Medulla oblongata (tissue), 1 donor: ENCODE data around the gene NFE2L3.
"Not testable (repeated sequence)": the region's sequence is repeated elsewhere in the genome, so short reads cannot be mapped to it uniquely, and the experiment has no call there.

ENCODE experiments used
- DNase-seq: peaks from one replicate; pipeline ENCODE4 v3.0.0-alpha.2; 2015; ENCODE audit errors: extremely low spot score

Gene NFE2L3

DNA sequence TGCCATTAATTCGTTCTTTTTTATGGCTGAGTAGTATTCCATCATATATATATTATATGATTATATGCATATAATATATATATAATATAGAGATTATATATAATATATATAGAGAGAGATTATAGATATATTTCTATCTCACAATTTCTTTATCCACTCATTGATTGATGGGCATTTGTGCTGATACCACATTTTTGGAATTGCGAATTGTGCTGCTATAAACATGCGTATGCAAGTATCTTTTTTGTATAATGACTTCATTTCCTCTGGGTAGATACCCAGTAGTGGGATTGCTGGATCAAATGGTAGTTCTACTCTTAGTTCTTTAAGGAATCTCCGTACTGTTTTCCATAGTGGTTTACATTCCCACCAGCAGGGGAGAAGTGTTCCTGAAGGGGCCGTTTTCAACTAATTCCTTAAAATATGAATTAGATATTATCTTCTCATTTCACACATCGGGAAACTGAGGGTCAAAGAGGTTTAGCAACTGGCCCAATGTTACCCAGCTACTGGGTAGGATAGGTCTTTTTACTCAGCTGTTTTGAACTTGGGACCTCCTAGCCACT lies 16.5 kb downstream of the NFE2L3 start:
- DNase-seq, result no peak

DNA sequence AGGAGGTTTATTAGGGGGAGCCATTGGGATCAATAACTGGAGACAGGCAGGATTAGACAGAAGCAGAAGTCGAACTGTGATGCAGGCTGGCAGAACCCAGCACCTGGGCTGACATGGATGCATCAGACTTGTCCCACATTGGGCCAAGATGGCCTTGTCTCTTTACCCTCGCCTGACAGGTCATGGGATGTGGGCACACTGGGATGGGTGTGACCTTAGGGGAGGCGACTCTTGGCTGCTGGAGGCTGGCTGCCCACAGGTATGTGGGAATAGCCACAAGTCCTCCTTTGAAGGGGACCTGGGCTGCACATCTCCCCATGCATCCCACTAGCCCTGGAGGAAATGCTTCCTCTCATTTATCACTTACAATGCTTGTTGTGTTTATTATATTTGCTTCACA lies 17.3 kb downstream of the NFE2L3 start:
- no peak for DNase-seq

DNA sequence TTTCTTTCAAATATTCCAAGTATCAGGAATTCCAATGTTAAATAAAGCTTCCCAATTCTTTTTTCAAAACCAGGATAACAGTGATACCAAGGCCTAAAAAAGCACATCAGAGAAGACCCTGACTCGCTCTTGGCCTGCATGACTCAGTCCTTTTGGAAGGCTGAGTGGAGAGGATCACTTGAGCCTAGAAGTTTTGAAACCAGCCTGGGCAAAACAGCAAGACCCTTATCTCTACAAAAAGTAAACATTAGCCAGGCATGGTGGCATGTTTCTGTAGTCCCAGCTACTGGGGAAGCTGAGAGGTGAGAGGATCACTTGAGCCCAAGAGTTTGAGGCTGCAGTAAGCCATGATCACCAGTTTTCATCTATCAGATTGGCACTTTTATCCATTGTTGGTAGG lies 18.7 kb downstream of the NFE2L3 start:
- DNase-seq, result no peak

DNA sequence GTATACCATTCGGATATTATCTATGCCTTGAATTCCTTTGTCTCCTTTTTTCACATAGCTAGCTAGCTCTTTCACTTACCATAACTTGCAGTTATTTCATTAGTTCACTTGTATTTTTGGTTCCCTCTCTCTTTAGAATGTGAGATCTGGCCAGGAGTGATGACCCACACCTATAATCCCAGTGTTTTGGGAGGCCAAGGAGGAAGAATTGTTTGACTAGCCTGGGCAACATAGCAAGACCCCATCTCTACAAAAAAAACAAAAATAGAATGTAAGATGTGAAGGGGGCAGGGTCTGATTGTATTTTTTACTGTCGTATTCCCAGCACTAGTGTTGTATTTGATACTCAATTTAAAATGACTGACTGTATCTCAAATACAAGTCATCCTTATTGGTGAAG lies 19.6 kb downstream of the NFE2L3 start:
- DNase-seq, result no peak

DNA sequence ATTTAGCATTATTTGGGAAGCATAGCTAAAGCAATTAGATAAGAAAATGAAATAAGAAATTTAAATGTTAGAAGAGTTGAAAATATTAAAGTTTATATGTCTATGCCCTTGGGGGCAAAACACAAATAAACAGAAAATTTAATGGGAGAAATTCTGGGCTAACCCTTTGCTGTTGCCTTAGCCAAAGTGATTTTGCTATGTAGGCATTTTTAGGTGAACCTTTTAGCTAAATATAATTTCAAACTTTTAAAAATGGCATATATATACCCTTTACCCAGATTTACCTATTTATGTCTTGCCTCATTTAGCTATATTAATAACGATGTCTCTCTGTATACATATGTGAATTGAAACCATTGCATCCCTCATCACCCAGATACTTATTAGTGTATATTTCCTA lies 20.1 kb downstream of the NFE2L3 start:
- DNase-seq, result no peak

DNA sequence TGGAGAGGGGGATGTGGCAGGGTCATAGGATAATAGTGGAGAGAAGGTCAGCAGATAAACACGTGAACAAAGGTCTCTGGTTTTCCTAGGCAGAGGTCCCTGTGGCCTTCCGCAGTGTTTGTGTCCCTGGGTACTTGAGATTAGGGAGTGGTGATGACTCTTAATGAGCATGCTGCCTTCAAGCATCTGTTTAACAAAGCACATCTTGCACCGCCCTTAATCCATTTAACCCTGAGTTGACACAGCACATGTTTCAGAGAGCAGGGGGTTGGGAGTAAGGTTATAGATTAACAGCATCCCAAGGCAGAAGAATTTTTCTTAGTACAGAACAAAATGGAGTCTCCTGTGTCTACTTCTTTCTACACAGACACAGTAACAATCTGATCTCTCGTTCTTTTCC lies 23.9 kb downstream of the NFE2L3 start:
- DNase-seq, result not testable (repeated sequence)

DNA sequence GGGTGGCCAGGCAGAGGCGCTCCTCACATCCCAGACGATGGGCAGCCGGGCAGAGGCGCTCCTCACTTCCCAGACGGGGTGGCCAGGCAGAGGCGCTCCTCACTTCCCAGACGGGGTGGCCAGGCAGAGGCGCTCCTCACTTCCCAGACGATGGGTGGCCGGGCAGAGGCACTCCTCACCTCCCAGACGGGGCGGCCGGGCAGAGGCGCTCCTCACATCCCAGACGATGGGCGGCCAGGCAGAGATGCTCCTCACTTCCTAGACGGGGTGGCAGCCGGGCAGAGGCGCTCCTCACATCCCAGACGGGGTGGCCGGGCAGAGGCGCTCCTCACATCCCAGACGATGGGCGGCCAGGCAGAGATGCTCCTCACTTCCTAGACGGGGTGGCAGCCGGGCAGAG lies 24.7 kb downstream of the NFE2L3 start:
- DNase-seq, result not testable (repeated sequence)

DNA sequence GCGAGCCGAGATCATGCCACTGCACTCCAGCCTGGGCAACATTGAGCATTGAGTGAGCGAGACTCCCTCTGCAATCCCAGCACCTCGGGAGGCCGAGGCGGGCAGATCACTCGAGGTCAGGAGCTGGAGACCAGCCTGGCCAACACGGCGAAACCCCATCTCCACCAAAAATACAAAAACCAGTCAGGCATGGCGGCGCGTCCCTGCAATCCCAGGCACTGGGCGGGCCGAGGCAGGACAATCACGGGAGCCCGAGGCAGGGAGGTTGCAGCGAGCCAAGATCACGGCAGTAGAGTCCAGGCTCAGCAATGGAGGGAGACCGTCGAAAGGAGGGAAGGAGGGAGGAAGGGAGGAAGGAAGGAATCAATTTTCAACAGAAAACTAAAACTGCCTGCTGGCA lies 25.3 kb downstream of the NFE2L3 start:
- DNase-seq, result not testable (repeated sequence)

DNA sequence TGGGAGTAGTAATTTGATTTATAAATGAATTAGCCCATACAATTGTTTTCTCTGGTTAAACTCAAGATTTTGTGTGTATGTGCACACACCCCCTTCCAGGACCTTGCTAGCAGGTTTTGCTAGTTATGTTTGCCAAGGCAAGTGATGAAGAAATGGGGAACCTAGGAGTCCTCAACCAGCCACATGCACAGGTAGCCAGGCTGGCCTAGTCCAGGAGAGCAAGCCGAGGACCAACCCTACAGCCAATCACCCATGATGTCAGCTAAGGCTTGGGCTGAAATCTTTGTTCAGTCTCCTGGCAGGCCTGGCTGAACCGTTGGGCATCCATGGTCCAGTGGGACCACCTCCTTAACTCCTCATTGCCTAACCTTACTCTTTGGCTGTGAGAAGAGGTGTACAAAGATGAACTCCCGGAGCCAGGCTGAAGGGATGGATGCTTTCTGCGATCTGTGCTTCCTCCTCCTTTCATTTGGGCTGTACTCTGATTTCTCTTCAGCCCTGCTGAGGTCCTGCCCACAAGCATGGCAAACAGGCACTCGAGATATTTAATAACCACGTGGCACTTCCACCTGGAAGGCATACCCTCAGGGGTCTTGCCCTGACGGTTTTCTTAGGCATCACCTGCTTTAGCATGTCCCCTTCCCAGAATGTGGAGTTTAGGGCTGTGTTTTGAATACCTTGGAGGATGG lies 26.4 kb downstream of the NFE2L3 start:
- no peak for DNase-seq

DNA sequence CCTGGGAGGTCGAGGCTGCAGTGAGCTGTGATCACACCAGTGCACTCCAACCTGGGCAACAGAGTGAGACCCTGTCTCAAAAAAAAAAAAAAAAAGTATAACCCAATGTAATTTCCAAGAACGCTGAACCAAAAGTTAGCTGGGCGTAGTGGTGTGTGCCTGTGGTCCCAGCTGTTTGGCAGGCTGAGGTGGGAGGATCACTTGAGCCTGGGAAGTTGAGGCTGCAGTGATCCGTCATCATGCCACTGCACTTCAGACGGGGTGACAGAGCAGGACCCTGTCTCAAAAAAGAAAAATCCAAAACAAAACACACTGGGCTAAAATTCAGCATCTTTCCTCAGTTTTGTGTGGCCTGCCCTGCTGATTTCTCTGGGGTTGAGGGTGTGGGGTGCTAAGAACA lies 27.4 kb downstream of the NFE2L3 start:
- DNase-seq, result no peak

DNA sequence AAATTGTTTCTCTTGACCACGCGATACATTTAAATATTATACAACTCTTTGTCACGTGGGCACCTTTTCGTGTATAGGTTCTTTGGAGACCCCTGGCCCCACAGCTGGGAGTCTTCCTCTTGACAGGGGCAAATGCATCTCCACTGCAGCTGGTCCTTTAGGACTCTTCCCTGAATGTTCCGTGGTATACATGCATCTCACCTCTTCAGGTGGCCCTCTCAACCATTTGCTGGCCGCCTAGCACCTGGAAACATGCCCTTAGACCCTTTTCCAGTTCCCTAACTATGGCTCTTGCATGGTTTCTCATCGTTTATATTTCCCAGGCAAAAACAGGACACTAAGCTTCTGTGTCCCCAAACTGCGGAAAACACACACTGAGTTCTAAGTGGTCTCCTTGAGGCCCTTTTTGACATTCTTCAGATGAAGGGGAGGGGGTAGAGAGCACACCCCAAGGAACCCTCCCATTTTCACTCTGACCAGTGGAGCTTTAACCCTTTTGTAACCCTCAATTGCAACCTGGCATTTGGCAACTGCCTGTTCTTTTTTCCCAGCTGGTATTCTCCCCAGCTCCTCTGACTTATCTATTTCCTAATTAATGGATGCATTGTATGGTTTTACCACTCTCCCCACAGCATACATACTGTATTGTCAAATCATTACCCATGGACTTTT lies 28.0 kb downstream of the NFE2L3 start:
- no peak for DNase-seq

DNA sequence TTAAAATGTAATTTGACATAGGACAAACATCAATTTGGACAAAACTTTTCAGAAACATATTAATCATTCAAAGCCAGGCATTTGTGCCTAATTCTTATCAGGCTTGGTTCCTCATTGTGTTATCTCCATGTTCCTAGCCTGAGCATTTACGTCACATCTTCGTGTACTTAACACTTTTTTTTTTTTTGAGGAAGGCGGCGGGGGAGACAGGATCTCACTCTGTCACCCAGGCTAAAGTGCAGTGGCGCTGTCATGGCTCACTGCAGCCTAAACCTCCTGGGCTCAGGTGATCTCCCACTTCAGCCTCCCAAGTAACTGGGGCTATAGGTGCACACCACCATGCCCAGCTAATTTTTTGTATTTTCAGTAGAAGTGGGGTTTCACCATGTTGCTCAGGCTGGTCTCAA lies 28.8 kb downstream of the NFE2L3 start:
- no peak for DNase-seq

DNA sequence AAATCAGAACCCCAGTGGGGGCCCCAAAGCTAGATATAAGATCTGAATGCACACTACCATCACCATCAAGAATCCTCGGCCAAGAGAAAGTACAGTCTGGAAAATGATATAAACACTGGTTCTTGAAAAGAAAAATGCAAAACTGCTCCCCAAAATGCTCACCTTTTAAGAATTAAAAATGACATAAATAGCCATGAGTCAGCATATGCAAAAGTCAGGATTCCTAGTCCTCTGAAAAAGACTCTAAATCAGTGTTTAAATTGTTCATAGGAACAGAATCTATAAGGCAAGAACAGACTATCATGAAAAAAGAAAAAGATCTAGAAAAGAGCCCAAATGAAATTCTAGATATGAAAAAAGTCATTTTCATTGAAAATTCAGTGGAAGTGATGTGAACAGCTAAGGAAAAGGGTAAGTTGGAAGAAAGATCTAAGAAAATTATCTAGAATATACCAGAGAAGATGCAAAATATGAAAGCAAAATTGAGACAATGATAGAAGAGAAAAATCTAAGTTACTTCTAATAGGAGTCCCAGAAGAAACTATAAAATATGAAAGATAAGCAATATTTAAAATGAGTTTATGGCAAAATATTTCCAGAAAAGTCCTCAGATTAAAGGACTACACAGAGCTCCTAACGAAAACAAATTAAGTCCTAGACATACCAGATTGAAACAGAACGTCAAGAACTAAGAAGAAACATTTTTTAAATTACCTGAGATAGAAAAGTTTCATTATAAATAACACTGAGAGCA lies 29.7 kb downstream of the NFE2L3 start:
- DNase-seq, result no peak

DNA sequence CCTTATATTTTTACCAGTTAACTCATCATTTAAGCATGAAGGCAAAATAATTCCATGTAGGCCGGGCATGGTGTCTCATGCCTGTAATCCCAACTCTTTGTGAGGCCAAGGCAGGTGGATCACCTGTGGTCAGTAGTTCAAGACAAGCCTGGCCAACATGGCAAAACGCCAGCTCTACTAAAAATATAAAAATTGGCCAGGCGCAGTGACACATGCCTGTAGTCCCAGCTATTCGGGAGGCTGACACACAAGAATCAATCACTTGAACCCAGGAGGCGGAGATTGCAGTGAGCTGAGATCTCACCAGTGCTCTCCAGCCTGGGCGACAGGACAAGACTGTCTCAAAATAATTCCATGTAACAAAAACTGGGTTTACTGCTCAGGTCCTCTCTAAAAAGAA lies 30.3 kb downstream of the NFE2L3 start:
- no peak for DNase-seq

DNA sequence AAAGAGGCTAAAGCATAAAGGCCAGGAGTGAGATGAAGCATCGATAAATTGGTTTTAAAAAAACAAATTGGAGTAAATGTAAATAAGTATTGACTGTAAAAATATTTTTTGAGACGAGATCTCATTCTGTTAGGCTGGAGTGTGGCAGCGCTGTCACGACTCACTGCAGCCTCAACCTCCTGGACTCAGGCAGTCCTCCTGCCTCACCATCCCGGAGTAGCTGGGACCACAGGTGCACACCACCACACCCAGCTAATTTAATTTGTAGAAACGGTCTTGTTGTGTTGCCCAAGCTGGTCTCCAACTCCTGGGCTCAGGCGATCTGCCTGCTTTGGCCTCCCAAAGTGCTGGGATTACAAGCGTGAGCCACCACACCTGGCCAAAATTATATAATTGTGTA lies 30.7 kb downstream of the NFE2L3 start:
- DNase-seq, result no peak

DNA sequence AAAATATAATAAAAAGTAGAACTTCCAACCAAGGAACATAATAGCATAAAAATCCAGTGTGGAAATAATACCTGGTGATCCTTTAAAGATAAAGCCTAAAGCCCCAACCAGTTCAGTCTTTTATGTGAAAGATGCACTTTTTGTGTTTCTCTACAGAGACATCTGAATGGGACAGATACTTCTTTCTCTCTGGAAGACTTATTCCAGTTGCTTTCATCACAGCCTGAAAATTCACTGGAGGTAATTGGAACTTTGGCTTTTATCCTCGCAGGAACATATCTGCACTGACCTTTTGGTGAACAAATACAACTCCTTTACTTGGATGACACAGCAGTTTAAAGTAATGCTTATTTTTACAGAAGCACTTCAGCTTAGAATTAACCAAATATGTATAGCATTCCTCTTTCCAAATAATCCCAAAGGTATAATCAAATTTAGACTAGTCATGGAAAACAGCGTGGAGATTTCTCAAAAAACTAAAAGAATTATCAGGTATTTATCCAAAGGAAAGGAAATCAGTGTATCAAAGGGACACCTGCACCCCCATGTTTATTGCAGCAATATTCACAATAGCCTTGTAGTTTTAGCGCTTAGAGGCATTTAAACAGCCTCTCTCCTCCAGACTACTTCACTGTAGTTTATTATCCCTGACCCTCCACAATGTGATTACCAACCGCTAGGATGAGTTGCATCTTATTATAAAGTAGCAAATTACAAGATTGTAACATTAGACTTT lies 31.7 kb downstream of the NFE2L3 start:
- DNase-seq, result no peak

DNA sequence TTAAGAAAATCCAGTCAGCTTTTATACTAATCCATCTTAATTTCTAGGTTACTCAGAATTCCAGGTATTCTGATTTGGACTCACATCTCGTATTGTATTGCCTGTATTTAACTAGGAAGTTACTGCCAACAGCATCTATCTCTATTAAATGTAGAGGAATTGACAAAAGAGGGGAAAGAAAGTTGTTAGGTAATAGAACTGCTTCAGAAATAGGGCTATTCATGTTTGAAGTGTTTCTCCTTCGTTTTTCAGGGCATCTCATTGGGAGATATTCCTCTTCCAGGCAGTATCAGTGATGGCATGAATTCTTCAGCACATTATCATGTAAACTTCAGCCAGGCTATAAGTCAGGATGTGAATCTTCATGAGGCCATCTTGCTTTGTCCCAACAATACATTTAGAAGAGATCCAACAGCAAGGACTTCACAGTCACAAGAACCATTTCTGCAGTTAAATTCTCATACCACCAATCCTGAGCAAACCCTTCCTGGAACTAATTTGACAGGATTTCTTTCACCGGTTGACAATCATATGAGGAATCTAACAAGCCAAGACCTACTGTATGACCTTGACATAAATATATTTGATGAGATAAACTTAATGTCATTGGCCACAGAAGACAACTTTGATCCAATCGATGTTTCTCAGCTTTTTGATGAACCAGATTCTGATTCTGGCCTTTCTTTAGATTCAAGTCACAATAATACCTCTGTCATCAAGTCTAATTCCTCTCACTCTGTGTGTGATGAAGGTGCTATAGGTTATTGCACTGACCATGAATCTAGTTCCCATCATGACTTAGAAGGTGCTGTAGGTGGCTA lies 32.5 kb downstream of the NFE2L3 start:
- not testable (repeated sequence) for DNase-seq

DNA sequence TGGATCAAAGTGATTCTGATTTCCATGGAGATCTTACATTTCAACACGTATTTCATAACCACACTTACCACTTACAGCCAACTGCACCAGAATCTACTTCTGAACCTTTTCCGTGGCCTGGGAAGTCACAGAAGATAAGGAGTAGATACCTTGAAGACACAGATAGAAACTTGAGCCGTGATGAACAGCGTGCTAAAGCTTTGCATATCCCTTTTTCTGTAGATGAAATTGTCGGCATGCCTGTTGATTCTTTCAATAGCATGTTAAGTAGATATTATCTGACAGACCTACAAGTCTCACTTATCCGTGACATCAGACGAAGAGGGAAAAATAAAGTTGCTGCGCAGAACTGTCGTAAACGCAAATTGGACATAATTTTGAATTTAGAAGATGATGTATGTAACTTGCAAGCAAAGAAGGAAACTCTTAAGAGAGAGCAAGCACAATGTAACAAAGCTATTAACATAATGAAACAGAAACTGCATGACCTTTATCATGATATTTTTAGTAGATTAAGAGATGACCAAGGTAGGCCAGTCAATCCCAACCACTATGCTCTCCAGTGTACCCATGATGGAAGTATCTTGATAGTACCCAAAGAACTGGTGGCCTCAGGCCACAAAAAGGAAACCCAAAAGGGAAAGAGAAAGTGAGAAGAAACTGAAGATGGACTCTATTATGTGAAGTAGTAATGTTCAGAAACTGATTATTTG lies 33.3 kb downstream of the NFE2L3 start:
- DNase-seq, result no peak

DNA sequence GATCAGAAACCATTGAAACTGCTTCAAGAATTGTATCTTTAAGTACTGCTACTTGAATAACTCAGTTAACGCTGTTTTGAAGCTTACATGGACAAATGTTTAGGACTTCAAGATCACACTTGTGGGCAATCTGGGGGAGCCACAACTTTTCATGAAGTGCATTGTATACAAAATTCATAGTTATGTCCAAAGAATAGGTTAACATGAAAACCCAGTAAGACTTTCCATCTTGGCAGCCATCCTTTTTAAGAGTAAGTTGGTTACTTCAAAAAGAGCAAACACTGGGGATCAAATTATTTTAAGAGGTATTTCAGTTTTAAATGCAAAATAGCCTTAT lies 33.8 kb downstream of the NFE2L3 start:
- no peak for DNase-seq
